HG03060 (cell line): ENCODE results near the gene DCHS1.
A peak's percentile ranks its signal among the peaks of the same experiment; 100 is the strongest.

Experiments used
- ATAC-seq: cut with Tn5 transposase; IDR thresholded peaks from one replicate; pipeline ENCODE4 v1.9.1; 2021; ENCODE audit warnings: low read depth, moderate number of reproducible peaks; ENCODE audit not compliant: unreplicated experiment

DCHS1 gene

GRCh38 chr11:6646918-6647679 is 8.5 kb downstream of the DCHS1 start:
- ATAC-seq = peak; percentile 85

GRCh38 chr11:6646576-6646917 is 9.1 kb downstream of the DCHS1 start:
- no peak for ATAC-seq

GRCh38 chr11:6646071-6646470 is 9.5 kb downstream of the DCHS1 start:
- ATAC-seq = no peak

- ATAC-seq = no peak
Measured at GRCh38 chr11:6642957-6643356, 12.7 kb downstream of the DCHS1 start.

- ATAC-seq = no peak
Measured at GRCh38 chr11:6640985-6641701, 14.5 kb downstream of the DCHS1 start.

- no peak for ATAC-seq
Measured at GRCh38 chr11:6640036-6640984, 15.3 kb downstream of the DCHS1 start.

GRCh38 chr11:6638429-6638828 is 17.2 kb downstream of the DCHS1 start:
- no peak for ATAC-seq

GRCh38 chr11:6637871-6638270 is 17.7 kb downstream of the DCHS1 start:
- no peak for ATAC-seq

- no peak for ATAC-seq
Measured at GRCh38 chr11:6636480-6636879, 19.1 kb downstream of the DCHS1 start.

GRCh38 chr11:6635082-6635932 is 20.3 kb downstream of the DCHS1 start:
- ATAC-seq = no peak

GRCh38 chr11:6634534-6634933 is 21.1 kb downstream of the DCHS1 start:
- ATAC-seq = no peak

- ATAC-seq = no peak
Measured at GRCh38 chr11:6633422-6634408, 21.9 kb downstream of the DCHS1 start.

GRCh38 chr11:6632116-6633073 is 23.2 kb downstream of the DCHS1 start:
- ATAC-seq = no peak

GRCh38 chr11:6631361-6631890 is 24.2 kb downstream of the DCHS1 start:
- no peak for ATAC-seq

- no peak for ATAC-seq
Measured at GRCh38 chr11:6630632-6631291, 24.8 kb downstream of the DCHS1 start.

GRCh38 chr11:6629892-6630631 is 25.5 kb downstream of the DCHS1 start:
- no peak for ATAC-seq

GRCh38 chr11:6629573-6629891 is 26.1 kb downstream of the DCHS1 start:
- ATAC-seq = no peak
